GM19463 (cell line): ENCODE results near the gene STEAP3.

Experiments used
- ATAC-seq: cut with Tn5 transposase; IDR thresholded peaks from one replicate; pipeline ENCODE4 v1.9.1; 2021; ENCODE audit warnings: mild to moderate bottlenecking, moderate library complexity; ENCODE audit not compliant: unreplicated experiment

The STEAP3 gene

DNA sequence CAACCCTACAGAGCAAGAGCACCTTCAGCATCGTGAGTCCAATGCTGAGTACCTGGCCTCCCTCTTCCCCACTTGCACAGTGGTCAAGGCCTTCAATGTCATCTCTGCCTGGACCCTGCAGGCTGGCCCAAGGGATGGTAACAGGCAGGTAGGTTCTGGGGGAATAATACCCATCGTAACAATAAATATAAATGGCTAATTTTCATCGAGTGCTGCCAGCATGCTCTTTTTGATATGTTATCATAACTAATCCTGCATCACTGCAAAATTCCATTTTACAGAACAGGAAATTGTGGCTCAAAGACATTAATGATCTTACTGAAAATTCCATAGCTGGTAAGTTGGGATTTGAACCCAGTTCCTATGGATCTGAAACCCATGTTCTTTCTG, 22.2 kb downstream of the STEAP3 start:
- ATAC-seq: no peak

DNA sequence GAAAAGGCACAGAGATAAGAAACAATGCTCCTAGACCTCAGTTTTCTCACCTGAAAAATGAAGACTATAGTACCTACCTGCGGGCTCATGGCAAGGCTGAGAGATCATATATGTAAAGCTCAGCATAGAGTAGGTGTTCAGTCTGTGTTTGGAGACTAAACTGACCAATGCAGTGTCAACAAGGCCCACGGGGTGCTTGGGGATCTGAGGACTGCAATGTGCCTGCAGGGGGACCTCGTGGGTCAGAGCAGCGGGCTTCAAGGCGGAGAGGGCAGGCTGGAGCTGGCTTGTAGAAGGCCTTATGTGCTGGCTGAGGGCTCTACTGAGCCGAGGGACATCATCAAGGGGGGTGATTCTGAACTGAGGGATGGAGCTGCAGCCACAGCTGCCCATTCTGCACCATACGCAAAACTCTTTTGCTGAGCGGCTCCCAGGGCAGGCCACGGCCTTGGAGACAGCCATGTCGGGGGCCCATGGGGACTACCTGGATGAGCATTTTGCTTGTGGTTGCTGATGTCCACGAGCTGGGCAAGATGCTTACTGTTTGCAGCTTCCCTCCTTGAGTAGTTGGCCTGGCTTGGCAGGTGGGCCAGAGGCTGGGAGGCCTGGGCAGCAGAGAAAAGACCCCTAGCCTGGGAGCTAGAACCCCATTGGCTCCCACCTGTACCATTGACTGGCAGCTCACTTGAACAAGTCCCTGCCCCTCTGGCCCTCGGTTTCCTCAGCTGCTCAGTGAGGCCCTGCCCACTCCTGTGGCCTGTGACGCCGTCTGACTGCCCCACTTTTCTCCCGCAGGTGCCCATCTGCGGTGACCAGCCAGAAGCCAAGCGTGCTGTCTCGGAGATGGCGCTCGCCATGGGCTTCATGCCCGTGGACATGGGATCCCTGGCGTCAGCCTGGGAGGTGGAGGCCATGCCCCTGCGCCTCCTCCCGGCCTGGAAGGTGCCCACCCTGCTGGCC, 23.5 kb downstream of the STEAP3 start:
- no peak for ATAC-seq

DNA sequence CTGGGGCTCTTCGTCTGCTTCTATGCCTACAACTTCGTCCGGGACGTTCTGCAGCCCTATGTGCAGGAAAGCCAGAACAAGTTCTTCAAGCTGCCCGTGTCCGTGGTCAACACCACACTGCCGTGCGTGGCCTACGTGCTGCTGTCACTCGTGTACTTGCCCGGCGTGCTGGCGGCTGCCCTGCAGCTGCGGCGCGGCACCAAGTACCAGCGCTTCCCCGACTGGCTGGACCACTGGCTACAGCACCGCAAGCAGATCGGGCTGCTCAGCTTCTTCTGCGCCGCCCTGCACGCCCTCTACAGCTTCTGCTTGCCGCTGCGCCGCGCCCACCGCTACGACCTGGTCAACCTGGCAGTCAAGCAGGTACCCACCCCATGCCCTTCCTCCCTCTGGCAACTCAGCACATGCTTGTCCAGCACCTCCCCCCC, 24.2 kb downstream of the STEAP3 start:
- ATAC-seq: no peak

DNA sequence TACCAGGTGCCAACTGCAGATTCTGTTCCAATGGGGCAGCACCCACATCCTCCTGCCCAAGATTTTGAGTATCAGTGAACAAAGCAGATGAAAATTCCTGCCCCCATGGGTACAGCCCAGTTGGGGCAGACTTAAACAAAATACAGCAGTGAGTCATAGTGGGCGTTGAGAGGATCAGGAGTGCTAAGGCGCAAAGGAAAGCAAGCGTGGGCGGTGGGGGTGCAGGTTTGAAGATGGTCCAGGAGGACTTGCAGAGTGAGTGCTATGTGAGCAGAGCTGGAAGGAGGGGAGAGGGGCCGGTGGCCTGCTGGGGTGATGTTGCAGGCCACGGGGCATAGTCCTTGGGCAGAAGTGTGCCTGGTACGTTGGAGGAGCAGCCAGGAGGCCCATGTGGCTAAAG, 24.7 kb downstream of the STEAP3 start:
- ATAC-seq: no peak

DNA sequence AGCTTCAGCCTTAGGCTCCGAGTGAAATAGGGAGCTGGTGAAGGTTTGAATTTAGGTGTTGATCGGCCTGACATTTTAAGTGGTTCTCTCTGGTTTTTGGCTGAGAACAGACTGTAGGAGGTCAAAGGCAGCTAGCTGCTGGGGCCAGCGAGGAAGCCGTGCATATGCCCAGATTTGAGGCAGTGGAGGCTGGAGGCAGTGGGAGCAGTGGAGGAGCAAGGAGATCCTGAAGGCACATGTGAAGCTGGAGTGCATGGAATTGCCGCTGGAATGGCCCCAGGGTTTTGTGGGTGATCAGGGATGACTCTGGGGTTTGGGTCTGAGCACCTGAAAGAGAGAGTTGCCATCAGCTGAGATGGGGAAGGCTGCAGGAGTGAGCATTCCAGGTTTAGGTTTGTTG, 25.1 kb downstream of the STEAP3 start:
- ATAC-seq: no peak

DNA sequence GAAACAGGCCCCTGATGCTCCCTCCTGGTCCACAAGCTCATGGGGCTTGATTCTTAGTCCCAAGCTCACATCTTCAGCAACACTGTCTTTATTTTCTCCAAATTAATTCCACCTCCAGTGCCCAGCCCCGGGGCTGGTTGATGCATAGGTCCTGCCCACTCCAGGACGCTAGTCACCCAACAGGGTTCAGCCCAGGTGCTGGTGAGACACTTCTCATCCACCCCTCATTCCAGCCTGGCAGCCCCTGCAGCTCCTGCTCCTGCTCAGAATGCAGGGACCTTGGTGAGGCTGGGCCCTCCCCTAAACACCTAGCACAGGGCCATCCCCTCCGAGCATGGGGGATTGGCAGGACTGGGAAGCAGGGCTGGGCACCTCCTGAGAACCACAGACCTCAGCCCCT, 25.7 kb downstream of the STEAP3 start:
- ATAC-seq: no peak

DNA sequence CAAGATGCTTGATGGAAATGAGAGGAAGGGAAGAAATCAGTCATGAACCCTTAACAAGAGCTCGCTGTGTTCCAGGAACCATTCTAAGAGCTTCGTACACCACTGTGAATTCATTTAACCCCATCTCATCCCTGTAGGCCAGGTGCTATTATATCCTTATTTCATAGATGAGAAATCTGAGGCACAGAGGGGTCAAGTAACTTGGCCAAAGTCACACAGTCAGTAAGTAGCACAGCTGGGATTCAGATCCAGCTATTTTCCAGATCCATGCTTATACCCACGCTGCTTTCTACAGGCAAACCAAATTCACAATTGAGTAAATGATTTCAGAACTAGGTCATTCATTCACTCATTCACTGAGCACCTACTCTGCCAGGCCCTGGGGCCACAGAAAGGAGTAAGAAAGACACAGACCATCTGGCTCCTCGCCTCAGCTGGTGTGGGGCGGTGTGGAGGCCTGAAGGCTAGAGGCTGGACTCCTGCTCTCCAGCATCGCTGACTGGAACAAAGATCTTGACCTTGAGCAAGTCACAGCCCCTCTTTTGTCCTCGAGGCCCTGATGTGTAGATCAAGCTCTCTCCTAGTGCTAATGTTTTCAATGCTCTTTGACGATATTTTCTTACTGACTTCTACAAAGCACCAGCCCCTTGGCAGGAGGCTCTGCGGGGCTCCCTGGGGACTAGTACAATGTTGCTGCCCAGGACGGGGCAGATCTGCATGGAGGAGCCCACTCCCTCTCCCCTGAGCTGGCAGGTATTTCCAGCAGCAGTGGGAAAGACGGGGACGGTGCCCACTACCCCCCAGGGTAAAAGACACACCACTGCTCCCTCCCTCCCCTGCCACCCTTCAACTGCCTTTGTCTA, 26.5 kb downstream of the STEAP3 start:
- no peak for ATAC-seq

DNA sequence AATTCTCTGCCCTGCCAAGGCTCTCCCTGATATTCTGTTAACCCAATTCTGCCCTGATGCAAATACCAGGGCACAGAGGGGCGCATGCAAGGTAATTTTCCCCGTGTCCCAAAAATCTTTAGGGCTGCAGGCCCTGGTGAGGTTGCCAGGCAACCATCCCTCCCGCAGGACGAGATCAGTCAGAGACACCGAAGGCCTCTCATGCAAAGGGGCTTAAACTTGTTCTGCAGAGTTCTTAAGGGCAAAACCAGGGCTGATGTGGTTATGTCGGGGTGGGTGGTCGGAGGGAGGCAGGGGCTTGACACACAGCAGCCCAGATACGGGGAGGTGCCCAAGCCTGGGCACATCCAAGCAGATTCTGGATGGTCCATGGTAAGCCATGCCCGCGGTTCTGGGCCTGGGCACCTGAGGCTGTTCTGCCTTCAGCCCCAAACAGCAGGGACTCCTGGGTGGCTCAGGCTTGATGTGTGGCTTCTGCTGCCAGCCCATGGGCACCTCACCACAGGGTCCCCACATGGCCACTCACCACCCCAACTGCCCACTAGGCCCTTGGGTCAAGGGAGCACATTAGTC, 27.2 kb downstream of the STEAP3 start:
- no peak for ATAC-seq

DNA sequence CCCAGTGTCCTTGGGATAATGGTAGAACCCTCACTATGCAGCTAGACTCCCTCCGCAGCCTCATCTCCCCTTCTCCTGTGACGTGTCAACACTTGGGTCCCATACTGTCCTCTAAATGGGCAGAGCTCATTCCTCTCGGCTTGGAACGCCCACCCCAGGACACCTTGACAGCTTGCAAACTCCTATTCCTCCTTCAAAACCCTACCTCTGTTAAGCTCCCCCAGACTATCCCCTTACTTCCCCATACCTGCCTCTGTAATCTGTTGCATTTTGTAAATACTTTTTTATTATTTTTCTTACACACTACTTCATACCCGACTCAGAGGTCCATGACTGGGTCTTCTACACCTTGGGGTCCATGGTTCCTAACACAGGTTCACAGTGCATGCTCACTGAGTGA, 28.0 kb downstream of the STEAP3 start:
- ATAC-seq: no peak

DNA sequence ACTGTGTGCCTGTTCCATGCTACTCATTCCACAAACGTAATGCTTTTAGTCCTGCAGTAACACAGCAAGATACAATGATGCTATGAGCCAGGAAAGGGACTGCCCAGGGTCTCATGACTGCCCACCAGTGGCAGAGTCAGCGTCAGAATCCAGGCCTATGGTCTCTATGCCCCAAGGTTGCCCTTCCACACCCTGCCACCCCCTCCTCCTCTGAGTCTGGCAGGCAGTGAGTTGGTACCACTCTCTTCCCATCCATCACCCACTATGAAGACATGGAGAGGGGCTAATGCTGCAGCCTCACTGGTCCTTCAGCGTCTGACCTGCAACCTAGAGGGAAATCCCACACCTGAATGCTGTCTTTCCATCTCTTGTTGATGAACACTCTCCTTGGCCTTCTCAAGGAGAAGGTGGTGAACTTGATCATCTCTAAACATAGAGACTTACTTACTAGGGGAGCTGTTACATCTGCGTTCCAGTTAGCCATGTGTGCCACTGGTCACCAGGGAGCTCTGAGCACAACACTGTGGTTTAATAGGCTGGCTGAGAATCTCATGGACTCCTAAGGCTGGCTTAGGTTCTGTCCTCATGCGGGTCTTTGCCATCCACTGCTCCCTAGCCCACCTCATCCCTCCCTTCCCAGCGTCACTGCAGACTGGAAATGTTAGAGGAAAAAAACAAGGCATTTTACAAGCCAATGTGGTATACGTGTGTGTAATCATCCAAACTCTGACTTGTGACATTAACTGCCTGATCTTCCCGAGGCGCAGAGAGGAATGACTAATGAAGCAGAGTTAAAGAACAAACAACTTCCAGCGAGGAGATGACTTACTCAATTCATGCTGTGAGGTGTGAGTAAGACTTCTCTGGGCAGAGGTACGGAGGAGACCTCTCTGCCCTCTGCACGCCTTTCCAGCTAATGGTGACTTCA, 28.8 kb downstream of the STEAP3 start:
- ATAC-seq: no peak

DNA sequence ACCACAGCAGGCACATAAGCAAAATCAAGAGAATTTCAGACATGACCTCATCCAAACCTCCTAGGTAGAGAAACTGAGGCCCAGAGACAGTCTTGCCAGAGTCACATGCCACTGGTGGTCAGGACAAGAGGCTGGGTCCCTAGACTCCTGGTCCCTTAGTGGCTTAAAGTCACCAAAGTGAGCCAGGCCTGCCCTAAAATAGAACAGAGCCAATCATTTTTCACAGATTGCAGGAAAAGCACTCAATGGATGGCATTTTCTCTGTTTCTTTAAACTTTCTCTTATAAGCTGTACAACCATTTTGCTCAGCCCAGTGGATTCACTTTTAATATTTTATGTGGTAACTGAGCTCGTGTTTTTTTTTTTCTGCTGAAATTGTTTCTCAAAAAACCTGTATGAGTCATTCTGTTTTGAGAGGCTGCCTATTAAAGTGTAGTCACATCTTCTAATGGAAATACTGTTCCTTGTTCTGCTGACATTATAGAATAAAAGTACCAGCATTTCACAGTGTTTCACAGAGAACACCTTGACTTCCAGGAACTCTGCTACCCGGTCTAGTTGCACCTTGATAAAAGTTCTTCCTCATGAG, 29.6 kb downstream of the STEAP3 start:
- no peak for ATAC-seq

DNA sequence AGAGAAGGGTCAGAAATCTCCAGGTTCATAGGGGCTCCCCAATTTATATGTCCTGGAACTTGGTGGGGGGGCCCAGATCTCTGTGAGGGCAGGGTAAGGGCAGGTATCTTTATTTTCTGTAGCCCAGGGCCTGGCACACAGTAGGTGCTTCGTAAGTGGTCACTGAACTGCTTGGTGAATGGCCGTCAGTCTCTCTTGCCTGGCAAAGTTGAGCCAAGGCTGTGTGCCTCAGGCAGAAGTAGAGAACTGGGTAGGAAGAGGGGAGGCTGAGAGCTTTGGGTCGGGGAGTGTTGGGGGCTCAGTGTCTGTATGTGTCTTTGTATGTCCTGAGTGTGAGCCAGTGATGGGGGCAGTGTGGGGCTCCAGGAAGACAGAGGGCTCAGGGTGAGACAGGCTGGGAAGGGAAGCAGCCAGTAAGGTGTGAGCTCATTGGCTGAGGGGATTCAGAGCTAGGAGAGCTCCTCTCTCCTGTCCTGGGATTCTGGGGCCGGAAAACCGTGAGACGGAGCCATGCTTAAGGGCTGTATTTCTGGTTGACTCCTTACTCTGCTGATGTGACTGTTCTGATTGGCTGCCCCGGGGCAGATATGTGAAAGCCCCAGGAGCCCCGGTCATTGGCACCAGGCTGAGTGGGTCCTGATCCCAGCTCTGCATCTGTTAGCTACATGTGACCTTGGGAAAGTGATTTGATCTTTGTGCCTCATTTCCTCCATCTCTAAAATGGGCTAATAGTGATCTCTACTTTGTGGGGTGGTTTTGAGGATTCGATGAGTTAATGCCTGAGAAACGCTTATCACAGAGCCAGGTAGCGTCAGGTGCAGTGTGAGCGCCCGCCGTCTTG, 30.3 kb downstream of the STEAP3 start:
- no peak for ATAC-seq

DNA sequence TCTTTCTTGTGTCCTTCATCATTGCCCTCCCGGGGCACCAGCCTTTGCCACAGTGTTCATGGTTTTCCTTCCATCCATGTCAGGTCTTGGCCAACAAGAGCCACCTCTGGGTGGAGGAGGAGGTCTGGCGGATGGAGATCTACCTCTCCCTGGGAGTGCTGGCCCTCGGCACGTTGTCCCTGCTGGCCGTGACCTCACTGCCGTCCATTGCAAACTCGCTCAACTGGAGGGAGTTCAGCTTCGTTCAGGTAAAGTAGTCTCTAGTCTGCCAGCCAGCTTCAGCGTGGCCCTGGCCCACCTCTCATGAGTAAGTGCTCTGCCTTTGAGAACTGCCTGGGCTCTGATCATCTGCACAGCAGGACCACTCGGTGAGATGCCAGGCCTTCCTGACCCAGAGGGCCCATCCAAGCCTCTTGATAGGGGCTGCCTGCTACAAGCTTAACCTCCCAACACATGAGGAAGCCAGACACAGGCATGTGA, 31.0 kb downstream of the STEAP3 start:
- no peak for ATAC-seq

DNA sequence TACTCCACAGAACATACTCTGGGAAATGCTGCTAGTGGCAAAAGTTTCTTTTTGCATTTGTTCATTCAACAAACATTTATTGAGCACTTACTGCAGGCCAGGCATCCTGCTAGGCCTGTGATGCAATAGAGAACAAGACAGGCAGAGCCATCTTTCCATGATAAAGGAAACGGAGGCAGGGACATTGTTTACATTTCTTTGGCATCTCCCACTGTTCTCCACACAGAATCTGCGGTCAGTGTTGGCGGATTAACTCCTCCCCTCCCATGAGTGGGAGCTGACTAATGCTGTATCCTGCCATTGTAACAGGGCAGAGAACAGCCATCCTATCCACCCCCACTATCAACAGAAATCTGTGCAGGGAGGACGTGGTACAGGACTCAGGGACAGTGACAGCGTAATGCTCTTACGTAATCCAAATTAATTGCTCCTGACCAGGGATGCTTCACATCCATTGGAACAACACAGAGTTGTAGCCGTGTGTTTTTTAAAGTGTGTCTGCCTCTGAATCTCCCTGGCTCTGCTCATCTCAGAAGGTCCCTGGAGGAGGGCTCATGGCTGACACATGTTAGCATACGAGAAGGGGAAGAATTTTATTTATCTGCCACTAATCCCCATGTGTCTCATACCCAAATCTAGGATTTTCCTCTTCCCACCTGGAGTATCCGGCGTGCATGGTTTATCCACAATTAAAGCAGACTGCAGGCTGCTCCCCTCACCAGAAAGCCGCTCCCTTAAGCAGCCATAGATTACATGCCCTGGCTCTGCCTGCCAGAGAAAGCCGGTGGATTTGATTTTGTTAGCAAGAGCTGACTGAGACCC, 32.3 kb downstream of the STEAP3 start:
- ATAC-seq: no peak

DNA sequence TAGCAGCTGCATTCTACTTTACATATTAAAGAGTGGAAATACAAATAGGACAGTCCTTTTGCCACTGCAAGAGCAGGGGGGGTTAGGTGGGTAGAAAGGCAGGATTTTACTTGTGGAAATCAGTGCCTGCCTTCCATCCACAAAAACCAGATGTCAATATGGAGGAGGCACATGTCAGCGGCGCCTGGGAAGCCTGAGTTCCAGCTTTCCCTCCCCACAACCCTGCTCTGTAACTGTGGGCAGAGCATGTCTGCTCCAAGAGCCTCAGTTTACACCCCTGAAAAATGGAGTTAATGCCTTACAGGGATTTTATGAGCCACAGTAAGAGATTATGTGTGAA, 32.9 kb downstream of the STEAP3 start:
- ATAC-seq: no peak

DNA sequence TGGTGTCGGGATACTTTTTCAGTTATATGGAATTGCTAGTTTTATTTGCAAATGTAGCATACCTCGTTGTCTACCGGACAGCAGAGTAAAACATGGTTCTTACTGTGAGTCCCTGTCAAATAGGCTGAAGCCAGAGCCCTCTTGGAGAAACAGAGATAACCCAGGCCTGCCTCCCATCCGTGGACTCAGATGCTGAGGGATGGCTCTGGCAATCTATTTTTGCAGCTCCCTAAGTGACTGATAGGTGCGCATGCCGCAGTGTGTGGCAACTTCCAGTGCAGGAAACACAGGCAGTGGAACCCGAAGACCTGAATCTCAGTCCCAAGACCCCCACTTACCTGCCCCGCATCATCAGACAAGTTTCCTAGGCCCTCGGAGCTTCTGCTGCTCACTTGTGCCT, 33.6 kb downstream of the STEAP3 start:
- ATAC-seq: no peak

DNA sequence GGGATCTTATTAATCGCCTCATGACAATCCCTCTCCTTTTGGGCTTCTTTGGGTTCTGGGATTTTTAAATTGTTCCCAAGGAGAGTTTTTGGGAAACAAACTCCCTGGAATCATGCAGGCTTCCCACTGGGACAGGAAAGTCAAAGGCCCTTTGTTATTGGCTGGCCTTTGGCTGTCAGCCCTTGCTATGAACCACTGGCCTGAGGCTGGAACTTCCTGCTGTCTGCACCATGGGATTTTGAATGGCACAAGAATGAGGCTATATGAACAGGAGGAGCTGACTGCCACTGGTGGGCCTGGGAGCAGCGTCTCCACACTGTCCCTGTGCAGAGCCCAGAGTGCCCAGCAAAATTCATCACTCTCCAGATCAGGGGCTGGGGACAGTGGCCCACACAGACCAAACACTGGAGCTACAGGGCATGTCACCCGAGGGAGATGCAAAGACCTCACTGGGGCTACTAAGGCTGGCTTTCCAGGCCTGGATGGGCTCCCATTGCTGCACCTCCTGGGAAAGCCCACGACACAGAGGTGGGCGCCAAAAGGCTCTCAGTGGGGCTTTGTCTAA, 35.7 kb downstream of the STEAP3 start:
- no peak for ATAC-seq
